Activated CD8-positive, alpha-beta memory T cell treated with anti-CD3 and anti-CD28 coated beads for 24 hours (primary cell): ENCODE results near the gene SMLR1.

Experiments used
- DNase-seq: peaks from one replicate; pipeline ENCODE4 v3.0.0-alpha.2; 2020

Gene SMLR1

DNA sequence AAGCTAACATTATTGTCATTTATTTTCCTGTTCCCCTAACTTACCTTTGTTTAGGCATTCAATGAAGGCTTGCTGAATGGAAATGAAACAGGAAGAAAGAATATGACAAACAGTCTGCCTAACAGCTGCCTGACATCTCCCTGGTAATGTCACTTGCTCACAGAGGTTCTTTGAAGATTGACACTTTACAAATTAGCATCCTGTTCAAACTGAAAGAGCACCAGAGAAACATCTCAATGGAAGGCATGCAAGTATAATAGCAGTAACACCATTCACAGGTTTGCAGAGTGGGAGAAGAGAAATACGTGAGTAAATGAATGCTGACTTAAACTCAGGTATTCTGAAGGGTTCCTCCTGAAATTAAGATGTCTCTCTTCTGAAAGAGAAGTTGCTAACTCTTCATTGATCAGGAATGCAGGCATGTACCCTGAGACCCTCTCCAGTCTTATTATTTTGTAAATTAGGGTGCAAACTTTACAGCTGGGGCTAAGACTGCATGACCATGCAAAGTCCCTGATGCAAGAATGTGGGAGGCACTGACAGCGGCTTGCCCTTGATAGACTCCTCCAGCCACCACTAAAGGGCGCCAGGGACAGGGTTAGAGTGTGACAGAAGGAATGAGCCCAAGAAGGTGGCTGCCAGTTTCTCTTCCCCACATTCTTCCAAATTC, 1.3 kb upstream of the SMLR1 start:
- no peak for DNase-seq

DNA sequence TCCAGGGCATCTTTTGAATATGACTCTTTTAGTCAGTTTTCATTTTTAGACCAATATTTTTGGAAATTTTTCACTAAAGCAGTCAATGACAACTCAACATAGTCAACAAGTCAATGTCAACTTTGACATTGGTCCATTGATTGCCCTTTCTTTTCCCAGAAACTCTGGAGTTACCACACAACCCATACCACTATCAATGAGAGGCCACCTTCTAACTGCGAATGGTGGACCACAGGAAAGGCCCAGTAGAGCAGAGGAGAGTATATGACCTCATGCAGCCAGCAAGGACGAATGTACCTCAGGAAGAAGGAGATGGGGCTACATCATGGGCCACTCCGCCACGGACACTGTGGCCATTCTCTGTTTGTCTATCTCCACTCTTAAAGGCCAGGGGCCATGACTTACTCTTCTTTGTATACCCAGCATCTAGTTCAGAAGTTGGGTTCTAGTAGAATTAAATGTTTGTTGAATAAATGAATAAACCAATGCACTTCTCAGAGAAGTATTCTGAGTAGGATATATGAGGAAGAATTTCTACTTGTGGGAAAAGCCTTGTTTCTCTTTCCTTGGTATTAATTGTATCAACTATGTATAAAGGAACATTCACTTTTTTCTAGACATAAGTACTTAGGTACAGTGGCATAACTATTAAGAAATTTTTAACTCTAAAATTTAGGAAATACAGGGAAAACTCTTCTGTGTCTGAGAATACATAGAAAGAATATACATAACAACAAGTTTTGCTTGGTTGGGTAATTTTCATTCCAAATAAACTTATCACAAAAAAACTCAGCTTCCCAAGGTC, 562 bp upstream of the SMLR1 start:
- DNase-seq, result no peak

DNA sequence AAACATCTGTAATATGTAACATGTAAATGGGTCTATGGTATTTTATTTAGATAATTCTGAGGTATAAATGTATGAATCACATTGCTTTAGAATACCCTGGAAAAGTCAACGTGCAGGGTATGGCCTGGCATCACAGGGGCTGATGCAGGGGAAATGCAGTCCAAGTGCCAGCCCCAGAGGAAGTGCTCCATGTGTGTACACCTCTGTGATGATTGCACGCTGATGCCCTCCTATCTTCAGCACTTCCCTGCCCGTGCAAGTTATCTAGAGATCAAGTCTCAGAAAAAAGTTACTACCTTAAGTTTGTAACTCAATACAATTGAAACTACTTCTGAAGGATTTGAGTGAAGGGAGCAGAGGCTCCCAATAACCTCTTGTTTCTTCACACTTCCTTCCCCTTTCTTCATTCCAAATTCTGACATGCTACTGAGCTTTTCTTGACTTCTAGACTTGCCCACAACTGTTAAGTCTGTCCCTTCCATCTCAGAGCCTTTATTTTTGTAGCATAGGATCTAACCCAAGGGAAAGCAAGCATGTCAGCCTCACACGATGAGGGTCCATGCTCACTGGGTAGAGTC, 2.2 kb downstream of the SMLR1 start:
- DNase-seq, result no peak

DNA sequence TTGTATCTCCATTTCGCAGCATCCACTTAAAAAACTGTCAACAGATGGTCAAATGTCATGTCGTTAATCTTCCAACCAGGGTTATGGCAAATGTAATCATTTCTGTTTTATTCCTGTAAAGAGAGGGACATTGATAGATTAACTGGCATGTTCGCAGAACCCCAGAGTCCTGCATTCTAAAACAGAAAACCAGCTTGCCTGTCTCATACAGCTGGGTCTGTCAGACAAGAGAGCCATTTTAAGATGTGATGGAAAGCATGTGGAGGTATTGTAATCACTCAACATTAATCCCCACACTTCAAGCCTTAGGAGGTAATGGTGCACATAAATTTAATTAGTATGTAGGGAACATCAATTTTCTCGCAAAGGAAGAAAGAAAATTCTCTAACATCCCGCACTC, 4.4 kb downstream of the SMLR1 start:
- no peak for DNase-seq

DNA sequence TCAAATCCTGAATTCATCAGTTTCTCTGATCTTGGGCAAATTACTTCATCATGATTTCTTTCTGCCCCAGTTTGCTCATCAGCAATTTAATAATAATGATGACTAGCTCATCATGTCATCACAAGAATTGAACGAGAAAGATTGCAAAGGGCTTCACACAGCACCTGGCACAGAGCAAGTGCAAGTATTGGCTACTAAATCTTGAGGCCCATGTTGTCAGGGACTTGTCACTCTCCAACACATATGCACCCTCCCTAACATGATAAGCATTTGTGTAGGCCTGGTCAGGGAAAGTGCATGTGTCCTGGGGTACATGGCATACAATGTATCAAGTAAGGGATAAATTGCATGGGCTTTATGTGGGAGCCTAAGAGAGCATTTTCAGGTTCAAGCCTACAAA, 6.4 kb downstream of the SMLR1 start:
- DNase-seq, result no peak

DNA sequence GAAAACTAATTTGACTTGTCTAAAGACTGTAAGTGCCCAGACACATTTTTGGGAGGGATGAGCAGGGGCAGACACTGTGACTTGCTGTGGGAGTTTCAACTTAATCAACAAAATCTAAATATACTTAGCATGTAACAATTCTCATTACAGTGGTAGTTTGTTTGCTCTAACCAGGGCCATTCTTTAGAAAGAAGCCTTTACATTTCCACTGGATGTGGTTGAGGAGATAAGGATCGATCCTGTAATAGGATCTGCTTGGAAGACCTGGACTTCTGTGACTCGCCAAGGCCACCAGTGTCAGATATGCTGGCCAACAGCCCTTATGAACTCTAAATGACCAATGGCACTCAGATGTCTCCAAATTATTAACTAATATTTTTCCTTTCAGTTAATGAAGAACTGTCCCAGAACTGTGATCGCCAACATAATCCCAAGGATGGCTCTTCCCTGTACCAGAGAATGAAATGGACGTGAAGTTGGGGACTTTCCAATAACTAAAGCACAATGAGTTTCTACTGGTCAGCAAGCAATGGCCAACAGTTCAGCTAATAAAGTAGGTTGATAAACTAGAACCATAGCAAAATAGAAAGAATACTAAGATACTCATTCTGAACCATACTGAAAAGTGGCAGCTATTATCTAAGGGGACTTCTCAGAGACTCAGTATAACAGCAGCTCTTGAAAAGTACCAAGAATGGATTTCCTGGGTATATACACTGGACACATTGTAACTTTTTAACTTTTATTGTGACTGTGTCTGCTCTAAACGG, 7.5 kb downstream of the SMLR1 start:
- no peak for DNase-seq

DNA sequence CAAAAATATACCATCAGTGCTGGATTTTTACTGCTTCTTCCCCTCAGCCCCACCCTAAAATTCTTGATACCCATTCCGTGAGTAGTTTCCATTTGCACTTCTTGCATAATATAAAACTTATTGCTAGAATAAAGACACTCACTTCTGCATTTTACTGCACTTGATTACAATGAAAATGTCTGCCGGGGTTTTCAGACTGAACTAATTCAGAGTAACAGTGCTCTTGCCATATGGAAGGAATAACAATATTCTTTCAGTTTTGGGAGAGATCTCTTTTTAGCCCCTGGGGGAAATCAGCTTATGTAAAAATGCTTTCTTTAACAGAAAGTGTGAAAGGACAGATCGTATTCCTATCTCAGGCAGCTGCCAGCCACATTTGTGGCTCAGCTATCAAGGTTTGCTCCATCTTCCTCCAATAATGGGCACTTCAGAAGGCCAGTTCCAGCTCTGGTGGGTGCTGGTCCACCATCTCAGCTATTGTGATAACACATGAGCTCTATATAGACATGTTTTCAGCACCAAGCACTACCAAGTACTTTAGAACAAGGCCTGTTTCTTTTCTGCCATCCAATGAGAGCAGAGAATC, 8.9 kb downstream of the SMLR1 start:
- no peak for DNase-seq

DNA sequence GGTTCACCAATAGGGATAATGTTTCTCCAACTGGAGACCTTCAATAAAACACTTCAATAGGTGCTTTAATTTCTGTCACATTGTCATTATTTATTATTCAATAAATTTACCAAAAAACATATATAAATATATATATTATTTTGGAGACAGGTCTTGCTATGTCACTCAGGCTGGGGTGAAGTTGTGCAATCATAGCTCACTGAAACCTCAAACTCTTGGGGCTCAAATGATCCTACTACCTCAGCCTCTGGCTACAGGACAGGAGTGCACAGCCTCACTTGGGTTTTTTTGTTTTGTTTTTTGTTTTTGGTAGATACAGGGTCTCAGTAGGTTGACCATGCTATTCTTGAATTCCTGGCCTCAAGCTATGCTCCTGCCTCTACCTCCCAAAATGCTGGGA, 9.9 kb downstream of the SMLR1 start:
- no peak for DNase-seq

DNA sequence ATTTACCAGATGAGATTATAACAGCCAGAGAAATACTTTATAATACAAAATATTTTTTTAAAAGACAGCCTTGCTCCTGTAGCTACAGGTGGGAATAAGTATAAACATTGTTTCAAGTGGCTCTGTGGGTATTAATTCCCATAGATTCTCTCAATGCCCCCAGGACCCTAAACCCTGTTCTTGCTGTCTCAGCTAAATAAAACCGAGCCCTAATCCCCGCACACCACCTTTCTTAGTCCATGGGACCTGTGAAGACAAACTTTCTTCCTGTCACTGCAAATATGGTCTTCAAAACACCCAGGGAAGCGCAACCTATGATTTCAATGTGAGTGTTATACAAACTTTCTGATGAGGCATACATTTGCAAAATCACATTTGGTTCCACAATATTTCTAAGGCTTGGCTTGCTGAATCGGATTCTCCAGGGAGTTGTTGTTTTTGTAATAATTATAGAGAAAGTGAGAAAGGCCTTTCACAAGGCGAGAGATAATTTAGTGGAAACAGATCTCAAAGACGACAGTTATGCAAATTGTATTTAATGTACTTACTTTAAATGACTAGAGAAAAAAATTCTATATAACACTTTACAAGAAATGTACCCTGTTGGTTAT, 11.1 kb downstream of the SMLR1 start:
- no peak for DNase-seq

DNA sequence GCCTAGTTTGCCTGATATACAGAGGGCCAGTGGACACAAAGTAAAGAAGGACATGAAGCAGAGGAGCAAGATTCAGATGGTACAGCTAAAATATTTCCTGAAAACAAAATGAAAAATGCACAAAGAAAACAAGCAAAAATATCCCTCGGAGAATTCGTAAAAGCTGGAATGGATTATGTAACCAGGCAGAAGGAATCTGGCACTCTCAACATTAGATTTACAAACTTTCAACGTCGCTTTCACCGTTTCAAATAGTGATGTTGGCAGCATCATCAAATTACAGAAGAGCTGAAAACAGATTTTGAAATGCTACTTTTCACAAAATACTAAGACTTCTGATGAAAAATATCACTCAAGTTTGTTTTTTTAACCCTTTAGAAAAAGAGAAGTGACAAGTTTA, 11.7 kb downstream of the SMLR1 start:
- no peak for DNase-seq

DNA sequence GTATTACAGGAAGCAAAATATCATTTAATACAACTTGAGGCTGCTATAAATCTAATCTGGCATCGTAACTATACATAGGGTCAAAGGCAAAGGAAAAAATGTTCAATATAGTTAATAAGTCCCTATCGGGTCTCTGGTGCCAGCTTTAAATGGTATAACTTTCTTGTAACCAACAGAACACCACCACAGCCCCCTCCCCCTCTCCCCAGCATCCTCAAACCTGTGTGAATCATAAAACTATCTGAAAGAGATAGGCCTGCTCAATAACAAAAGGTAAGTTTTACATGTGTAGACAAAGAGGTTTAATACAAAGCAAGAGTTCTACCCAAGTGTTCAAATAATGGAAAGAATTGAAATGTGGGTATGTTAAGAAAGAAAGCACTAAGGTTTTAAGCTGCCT, 12.2 kb downstream of the SMLR1 start:
- no peak for DNase-seq

DNA sequence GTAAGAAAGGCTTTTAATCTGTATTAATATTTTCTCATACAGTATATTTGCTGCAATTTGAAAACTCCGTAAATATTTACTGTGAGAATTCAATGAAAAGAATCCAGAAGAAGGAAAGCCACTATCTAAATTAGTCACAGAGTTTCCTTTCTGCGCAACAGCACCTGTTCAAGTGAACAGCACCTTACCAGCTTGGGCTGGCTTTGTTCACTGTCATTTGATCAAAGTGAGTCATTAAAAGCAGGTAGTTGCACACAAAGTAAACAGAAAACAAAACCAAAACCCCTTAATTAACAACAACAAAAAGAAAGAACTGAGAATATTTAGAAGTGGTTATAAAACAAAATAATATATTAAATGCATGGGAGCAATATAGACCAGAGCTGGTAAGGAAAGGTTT, 12.8 kb downstream of the SMLR1 start:
- no peak for DNase-seq

DNA sequence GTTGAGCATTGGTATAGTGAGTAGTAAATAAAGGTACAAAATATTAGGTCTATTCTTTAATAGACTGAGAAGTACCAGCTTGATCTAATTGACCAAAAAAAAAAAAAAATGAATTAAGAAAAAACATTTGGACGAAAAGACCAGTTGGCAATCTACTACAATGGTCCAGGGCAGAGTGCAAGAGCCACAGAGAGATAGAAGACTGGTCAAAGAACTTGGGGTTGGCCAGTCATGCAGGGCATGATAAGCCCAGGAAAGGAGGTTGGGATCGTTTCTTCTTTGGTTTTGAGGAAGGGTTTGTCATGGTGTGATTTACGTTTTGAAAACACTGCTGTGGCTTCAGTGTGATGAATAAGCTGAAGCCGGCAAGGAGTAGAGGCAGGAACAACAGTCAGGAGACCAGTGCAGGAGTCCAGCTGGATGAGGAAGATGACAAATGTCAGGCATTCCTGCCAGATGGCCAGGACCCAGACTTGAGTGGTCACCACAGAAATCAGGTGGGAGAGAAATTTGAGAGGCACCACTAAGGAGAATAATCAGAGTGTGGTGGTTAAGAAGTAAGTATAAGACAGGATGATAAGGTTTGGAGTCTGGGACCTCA, 14.0 kb downstream of the SMLR1 start:
- DNase-seq, result no peak

DNA sequence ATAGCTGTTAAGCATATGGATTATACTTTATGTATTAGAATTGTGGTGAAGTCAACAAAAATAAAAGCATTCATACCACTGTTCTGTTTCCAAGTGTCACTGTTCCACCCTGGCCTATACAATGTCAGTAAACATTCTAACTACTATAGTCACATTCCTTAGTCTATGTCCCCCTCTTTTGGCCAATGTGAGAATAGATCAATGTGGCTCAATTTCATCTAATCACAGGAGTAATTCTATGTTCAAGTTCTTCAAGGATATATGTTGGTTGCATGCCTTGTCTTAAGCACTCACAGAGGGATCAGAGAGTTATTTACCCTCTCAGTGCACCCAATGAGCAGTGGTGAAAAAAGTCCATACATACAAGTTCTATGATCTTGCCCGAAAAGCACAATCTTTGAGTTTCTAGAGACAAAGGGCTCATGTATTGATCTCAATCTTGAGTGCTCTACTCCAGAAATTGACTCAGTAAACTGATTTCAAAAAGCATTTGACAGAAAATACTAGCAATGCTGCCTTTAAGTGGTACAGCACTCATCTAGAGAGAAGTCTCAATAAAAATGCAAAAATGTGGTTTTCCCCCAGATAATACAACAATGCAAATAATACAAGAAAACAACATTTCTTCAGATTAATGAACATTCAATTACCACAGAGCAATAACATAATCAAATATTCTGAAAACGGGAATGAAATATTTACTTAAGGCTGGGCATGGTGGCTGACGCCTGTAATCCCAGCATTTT, 16.5 kb downstream of the SMLR1 start:
- DNase-seq, result no peak

DNA sequence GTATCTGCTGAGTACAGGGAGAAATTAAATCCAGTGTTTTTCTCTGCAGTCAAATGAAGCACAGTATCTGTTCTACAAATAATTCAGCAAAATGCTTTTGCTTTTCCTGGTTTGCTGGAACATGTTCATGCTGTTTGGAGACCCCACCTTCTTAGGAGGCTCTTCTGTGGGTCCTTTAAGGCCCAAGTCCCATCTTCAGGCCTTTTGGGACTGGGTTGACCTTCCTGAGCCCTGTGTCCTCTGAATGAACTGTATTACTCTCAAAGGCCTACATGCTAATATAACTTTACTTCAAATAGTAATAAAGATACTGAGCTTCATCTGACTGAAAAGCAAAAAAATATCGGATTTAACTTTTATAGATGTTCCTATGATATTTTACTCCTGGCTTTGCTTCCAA, 19.3 kb downstream of the SMLR1 start:
- DNase-seq, result no peak

DNA sequence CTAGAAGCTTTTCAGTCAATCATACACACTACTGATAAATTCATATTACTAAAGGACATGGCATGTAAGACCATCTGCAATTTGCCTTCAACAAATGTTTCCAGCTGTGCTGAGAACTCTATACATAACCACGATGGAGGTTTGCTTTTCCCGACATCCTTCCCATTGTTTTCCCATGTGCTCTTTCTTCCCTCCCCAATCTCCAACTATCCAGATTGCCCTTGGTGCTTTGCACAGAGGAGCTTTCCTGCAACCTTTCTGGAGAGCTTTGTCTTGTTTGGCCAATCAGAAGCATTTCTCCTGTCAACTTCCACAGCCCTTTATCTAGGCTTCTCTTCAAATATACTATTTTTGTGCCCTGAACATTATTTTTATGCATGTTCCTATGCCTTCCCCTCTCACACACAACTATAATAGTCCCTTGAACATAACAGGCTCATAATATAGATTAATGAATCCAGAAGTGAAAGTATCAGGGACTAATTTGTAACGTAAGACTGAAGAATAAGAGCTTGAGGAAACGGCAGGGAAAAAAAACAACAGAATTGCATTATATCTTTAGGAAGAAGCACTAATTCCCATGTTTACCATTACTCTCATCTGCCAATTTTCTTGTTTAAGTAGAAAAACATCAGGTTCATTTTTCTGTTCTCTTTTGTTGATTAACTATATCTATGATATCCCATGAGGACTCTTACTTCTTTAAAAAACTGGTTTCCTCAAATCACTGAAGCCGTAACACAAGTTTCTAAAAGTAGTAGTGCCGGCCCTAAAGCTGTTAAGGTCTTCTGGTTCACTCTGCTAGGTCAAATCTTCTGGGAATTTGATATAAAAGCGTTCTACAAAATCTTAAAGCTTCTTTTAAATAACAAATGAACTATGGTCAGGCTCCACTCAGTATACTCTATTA, 20.1 kb downstream of the SMLR1 start:
- DNase-seq, result no peak

DNA sequence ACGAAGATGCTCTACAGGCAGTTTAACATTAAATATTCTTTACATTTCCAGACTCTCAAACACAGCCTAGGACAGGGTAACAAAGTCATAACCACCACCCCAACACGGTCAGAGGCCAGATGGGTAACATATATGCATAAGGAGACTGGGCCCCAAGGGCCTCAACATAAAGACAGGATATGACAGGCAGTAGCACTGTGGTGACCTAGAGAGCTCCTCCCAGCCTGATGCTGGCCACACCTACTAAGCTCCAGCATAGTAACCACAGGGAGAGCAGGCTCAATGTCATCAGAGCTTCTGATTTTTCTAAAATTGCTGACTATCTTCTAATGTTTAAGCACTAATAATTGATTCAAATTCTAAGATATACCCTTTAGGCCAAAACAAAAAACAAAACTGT, 21.7 kb downstream of the SMLR1 start:
- DNase-seq, result no peak

DNA sequence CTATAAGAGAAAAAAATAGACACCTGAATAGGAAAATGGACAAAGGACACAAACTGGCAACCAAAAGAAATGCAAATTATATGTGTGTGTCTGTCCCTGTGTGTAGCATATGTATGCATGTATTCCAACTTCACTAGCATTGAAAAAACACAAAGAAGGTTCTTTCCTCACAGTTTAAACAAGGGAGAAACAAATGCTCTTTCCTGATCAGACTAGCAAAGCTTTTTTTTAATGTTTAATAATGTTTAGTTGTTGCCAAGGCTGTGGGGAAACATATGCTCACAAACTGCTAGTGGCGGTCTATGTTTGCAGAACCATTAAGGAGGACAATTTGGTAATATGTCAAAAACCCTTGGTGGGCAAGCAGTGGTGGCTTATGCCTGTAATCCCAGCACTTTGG, 22.4 kb downstream of the SMLR1 start:
- no peak for DNase-seq

DNA sequence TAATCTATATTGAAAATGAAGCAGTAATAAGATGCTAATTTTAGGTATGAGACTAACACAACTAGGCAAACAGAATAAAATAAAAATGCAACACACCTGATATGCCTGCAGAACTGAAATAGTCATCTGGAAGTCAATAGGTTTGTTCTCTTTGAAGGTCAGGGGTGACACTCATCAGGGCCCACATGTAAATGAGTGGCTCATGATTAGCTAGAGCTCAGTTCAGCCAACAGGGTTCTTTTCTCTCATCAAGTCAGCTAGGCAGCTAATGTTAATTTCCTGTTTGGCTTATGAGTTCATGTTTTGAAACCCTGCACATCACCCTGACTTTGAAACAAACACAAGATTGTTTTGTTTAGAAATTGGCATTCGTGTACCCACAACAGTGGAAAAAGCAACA, 23.8 kb downstream of the SMLR1 start:
- no peak for DNase-seq

DNA sequence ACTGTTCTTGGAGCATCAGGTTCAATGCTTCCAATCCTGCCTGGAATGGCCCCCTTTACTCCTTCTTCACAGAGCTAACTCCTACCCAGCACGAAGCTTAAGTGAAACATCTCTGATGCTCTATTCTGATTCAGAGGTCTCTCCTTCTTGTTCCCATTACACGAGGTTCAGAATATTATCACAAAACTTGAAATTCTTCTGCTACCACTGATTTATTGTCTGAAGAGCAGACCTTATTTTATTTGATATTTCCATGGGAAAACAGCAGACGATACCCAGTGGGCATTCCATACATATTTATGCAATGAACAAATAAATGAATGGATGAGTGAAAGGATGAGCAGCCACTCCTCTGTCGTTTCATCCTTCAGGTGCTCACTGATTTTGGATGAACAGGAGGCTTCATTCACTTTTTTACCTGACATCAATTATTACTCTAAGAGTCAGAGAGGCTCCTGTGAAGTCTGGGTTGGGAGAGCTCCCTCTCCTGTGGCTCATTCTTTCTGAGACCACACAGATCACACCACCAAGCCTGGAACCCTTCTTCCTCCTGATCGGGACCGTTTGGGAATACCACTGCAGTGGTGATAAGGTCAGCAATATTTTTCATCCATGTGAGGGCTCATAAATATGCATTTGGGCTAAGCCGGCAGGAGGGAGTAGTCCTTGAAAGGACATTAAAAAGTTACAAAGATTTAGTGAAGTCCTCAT, 25.8 kb downstream of the SMLR1 start:
- DNase-seq, result no peak
